K562 (cell line): ENCODE measurements around the gene EIF4E2. TPM values are rescaled to one million over a fixed set of nuclear protein-coding genes. Genes with fewer than 3 reads are reported as not detected.
A peak's percentile ranks its signal among the peaks of the same experiment; 100 is the strongest.

Experiments
- ATAC-seq: fragments of 200-7000 bp; cut with Tn5 transposase; 3 replicates; pipeline ENCODE4 v1.9.1; 2020; ENCODE audit warnings: moderate library complexity
- BruUV-seq: library from RNA; stranded (reverse); fragments of 400-500 nt; replicated peaks from 2 replicates; lab custom pipeline; 2021; lab: Mats Ljungman, UMichigan
- CTCF ChIA-PET: fragments of 300-600 bp; formaldehyde crosslinking; extraction: SDS; loops from one replicate; lab custom pipeline; 2021; ENCODE audit warnings: low intra/inter-chr PET ratio; lab: Yijun Ruan, JAX
- POLR2A ChIA-PET: fragments of 300-600, 350-650 bp; sonication (Branson Sonifier 250); formaldehyde crosslinking; extraction: SDS; loops from one replicate; lab custom pipeline; 2021; ENCODE audit warnings: antibody characterized with exemption, inconsistent platforms; lab: Yijun Ruan, JAX
- DNase-seq, 4 experiments: peaks; one replicate each; pipeline versions ENCODE4 v3.0.0 to v3.0.0-alpha.2; 2011 to 2018; ENCODE audit warnings: low spot score in 3 of 4, mixed read lengths in 3 of 4; ENCODE audit errors: extremely low read depth in 1 of 4
- FAIRE-seq: peaks from 2 replicates; lab custom pipeline; 2011; peaks lifted over from hg19 to GRCh38; lab: Jason Lieb, UNC
- H2AFZ ChIP-seq: 2 replicates; pipeline ENCODE4 v1.6.0; 2011; ENCODE audit warnings: low read depth, low read length, control low read depth, inconsistent platforms
- H3K27ac ChIP-seq: fragments of 200-600 bp; 3 replicates; pipeline ENCODE4 v1.8.0; 2011; ENCODE audit warnings: low read depth, mild to moderate bottlenecking, control low read depth, inconsistent platforms, low read length, moderate library complexity, mixed read lengths; ENCODE audit errors: extremely low read depth
- H3K27me3 ChIP-seq, 2 experiments: fragments of 300-600 bp in 1 of 2; 2 replicates in 1 of 2; 3 replicates in 1 of 2; pipeline versions ENCODE4 v1.6.0 to v1.8.0; 2011; ENCODE audit warnings: inconsistent platforms in 2 of 2, low read length in 2 of 2, mild to moderate bottlenecking in 1 of 2, mixed read lengths in 1 of 2, moderate library complexity in 1 of 2; ENCODE audit not compliant: control insufficient read depth in 2 of 2, insufficient read depth in 2 of 2
- H3K36me3 ChIP-seq: fragments of 300-600 bp; 3 replicates; pipeline ENCODE4 v1.8.0; 2011; ENCODE audit warnings: mild to moderate bottlenecking, low read length, inconsistent platforms; ENCODE audit not compliant: control insufficient read depth, insufficient read depth
- H3K4me1 ChIP-seq, 2 experiments: fragments of 200-600 bp in 1 of 2; replicated peaks in 1 of 2; 2 replicates in 1 of 2; 3 replicates in 1 of 2; pipeline versions ENCODE4 v1.5.1 to v1.8.0; 2011; ENCODE audit warnings: inconsistent platforms in 2 of 2, low read length in 2 of 2, mild to moderate bottlenecking in 1 of 2, mixed read lengths in 1 of 2, moderate library complexity in 1 of 2; ENCODE audit not compliant: control insufficient read depth in 2 of 2, insufficient read depth in 2 of 2
- H3K4me2 ChIP-seq: 2 replicates; pipeline ENCODE4 v1.6.1; 2011; ENCODE audit warnings: low read length, control low read depth, inconsistent platforms, mixed read lengths; ENCODE audit not compliant: insufficient read depth
- H3K4me3 ChIP-seq: fragments of 200-600 bp; sonication (generic), shearing (Covaris generic); 2 replicates; pipeline ENCODE4 v1.5.1; 2016; ENCODE audit warnings: control low read depth, inconsistent platforms
- H3K79me2 ChIP-seq: fragments of 200-600 bp; 3 replicates; pipeline ENCODE4 v1.8.0; 2011; ENCODE audit warnings: low read length, inconsistent platforms; ENCODE audit not compliant: control insufficient read depth, insufficient read depth
- H3K9ac ChIP-seq, 2 experiments: 2 replicates each; pipeline versions ENCODE4 v1.6.0 to v1.6.1; 2011; ENCODE audit warnings: low read depth in 2 of 2, low read length in 2 of 2, control low read depth in 1 of 2, inconsistent platforms in 1 of 2, mild to moderate bottlenecking in 1 of 2, mixed read lengths in 1 of 2; ENCODE audit not compliant: insufficient read depth in 1 of 2
- H3K9me1 ChIP-seq: one replicate; pipeline ENCODE4 v1.6.0; 2011; ENCODE audit warnings: inconsistent platforms, mild to moderate bottlenecking, low read length, moderate library complexity; ENCODE audit not compliant: control insufficient read depth, insufficient read depth
- H3K9me3 ChIP-seq: replicated peaks from 2 replicates; pipeline ENCODE4 v1.5.1; 2011; ENCODE audit warnings: low read depth, low read length, inconsistent platforms; ENCODE audit not compliant: control insufficient read depth, insufficient read depth
- H4K20me1 ChIP-seq: replicated peaks from 2 replicates; pipeline ENCODE4 v1.6.1; 2011; ENCODE audit warnings: low read length, inconsistent platforms, mixed read lengths; ENCODE audit not compliant: control insufficient read depth, insufficient read depth
- CREBBP ChIP-seq: IDR thresholded peaks from one replicate; pipeline ENCODE4 v1.6.1; 2012; ENCODE audit warnings: low read depth, mild to moderate bottlenecking, control low read depth, inconsistent platforms, low read length
- KDM4B ChIP-seq, 2 experiments: fragments of 450-650 bp in 1 of 2; sonication (generic) in 1 of 2; IDR thresholded peaks; 2 replicates each; pipeline ENCODE4 v1.6.1; 2016 to 2017; ENCODE audit warnings: borderline replicate concordance in 2 of 2, antibody characterized with exemption in 1 of 2, low read depth in 1 of 2, mild to moderate bottlenecking in 1 of 2
- MYC ChIP-seq, 2 experiments: fragments of 250-450 bp in 1 of 2; sonication (Bioruptor Pico) in 1 of 2; IDR thresholded peaks; 2 replicates each; pipeline versions ENCODE4 v1.5.1 to v1.6.1; 2012 to 2021; ENCODE audit warnings: low read depth in 2 of 2, borderline replicate concordance in 1 of 2, improper control_type of control experiment in 1 of 2, low read length in 1 of 2, mild to moderate bottlenecking in 1 of 2, moderate library complexity in 1 of 2
- RAD21 ChIP-seq, 2 experiments: fragments of 250-450 bp in 1 of 2; fragments of 450-650 bp in 1 of 2; sonication (Bioruptor Pico) in 1 of 2; formaldehyde crosslinking in 1 of 2; IDR thresholded peaks in 1 of 2; conservative IDR thresholded peaks in 1 of 2; 2 replicates each; pipeline versions ENCODE4 v1.4.0 to v1.8.0; 2020 to 2022; ENCODE audit warnings: mild to moderate bottlenecking in 2 of 2, moderate library complexity in 1 of 2
- RBM15 ChIP-seq: fragments of 200-400 bp; formaldehyde crosslinking; IDR thresholded peaks from 2 replicates; pipeline ENCODE4 v1.6.1; 2018; ENCODE audit warnings: mild to moderate bottlenecking, low read length, moderate library complexity; ENCODE audit not compliant: insufficient read depth
- REST ChIP-seq, 2 experiments: fragments of 450-650 bp; formaldehyde crosslinking in 1 of 2; IDR thresholded peaks; 2 replicates each; pipeline versions ENCODE4 v1.4.0 to v1.6.1; 2014 to 2020; ENCODE audit warnings: mild to moderate bottlenecking in 2 of 2, borderline replicate concordance in 1 of 2, low read depth in 1 of 2
- SMC3 ChIP-seq: conservative IDR thresholded peaks from 2 replicates; pipeline ENCODE4 v1.6.1; 2011; ENCODE audit warnings: low read depth, low read length, improper control_type of control experiment; ENCODE audit not compliant: insufficient read depth
- SRF ChIP-seq, 2 experiments: fragments of 250-450, 450-650 bp in 1 of 2; sonication (Bioruptor Pico) in 1 of 2; sonication (generic) in 1 of 2; formaldehyde crosslinking; IDR thresholded peaks; 2 replicates each; pipeline versions ENCODE4 v1.5.0 to v1.5.1; 2020 to 2022; ENCODE audit warnings: mild to moderate bottlenecking in 1 of 2, missing genetic modification reagents in 1 of 2
- ZBTB7A ChIP-seq: IDR thresholded peaks from 2 replicates; pipeline ENCODE4 v1.6.1; 2011; ENCODE audit warnings: low read depth, mild to moderate bottlenecking, low read length, moderate library complexity, borderline replicate concordance; ENCODE audit not compliant: control insufficient read depth
- WGBS: fragments of 100-300 bp; shearing (Covaris generic); methylation state at CpG from one replicate; pipeline ENCODE4 v1.1.6; 2016; ENCODE audit warnings: low coverage, mixed read lengths; ENCODE audit not compliant: insufficient coverage; ENCODE audit errors: missing lambda C conversion rate; 5-methylcytosine and 5-hydroxymethylcytosine counted together
- in situ Hi-C: fragments of 300-500 bp; cut with MboI; formaldehyde crosslinking; loops from 4 replicates; pipeline ENCODE4 v1.15.0; 2018; ENCODE audit warnings: inconsistent platforms, mixed read lengths
- intact Hi-C: fragments of 100-400 bp; cut with micrococcal nuclease; formaldehyde crosslinking; loops from 2 replicates; pipeline ENCODE4 v1.14.2; 2022
- polyA plus RNA-seq, 8 experiments: library from polyadenylated mRNA; depleted of rRNA in 4 of 8; stranded (reverse) in 5 of 8; unstranded in 3 of 8; fragments of >200 nt; fragmentation: Nextera tagmentation in 2 of 8; fragmentation: Illumina TruSeq in 1 of 8; extraction: Ambion mirVana in 2 of 8; extraction: Trizol in 1 of 8; gene quantifications; 2 replicates each; pipeline versions ENCODE4 v1.2.1 to v1.2.3, GENCODE V29; 2011 to 2014; ENCODE audit warnings: inconsistent platforms in 1 of 8, missing spikeins in 1 of 8
- total RNA-seq, 7 experiments: library from RNA; depleted of rRNA in 6 of 7; stranded (reverse); fragments of >200 nt in 6 of 7; fragmentation: Illumina TruSeq in 2 of 7; extraction: Trizol in 2 of 7; gene quantifications; 2 replicates each; pipeline versions ENCODE4 v1.2.1 to v1.2.3, GENCODE V29; 2011 to 2021; ENCODE audit warnings: low replicate concordance in 1 of 7

EIF4E2 gene
- total and polyA plus RNA-seq, 9 of the 15 experiments (the other 6 are each of a cell fraction or from before 2014, with no cell fraction given) = 33.9 to 169 (median 77.5) TPM

- no peak for TF ChIP-seq KDM4B (IDR thresholded peaks at IDR 0.05; ENCODE audit: borderline replicate concordance in 2 of 2, low read depth in 1 of 2)
- TF ChIP-seq, all 486 proteins: peak for 0
These were observed 60.6 kb downstream of the EIF4E2 start (continued) for GRCh38 chr2:232611061-232611460.

DNA sequence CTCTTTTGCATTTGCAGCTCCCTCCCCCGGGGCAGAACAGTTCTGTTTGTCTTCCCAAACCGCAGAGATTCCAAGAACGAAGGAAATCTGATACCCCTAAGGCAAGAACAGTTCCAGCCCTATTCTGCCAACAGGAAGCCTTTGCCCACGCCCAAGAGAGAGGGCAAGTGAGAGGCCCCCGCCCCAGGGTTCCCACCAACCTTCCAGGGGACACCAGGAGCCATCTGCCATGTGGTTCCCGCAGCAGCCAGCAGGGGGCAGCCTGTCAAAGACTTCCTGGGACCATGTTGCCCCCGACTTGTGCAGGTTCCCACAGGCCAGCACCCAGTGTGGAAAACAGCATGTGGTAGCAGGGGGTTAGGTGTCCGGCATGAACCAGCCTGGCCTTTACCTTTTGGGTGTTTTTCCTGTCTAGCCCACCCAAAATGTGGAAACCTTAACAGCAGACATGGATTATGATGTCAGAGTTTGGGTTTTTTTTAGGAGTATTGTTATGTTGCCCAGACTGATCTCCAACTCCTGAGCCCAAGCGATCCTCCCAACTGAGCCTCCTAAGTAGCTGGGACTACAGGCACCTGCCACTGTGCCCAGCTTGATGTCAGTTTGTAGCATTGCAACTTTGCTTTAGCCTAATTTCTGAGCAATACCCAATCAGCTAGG lies 61.2 kb downstream of the EIF4E2 start:
- H4K20me1 ChIP-seq = no peaks in the 10 kb centered on the region
- H2AFZ ChIP-seq = peak overlapping the region; percentile 66
- no peaks in the 10 kb centered on the region for H3K9me3 ChIP-seq
- H3K4me1 ChIP-seq = peaks cover 0 to 3% of the 10 kb centered on the region in 2 experiments; a peak in 3 of 5 replicates
- no peaks in the 10 kb centered on the region for H3K79me2 ChIP-seq
- ChIA-PET POLR2A (interaction anchor here (0.7 to 0.8 kb wide), 2 partner anchors 97 to 202 kb away, joined by 3 to 4 read pairs; no protein-coding TSS in a partner anchor), CTCF (no interaction called here)
- no peaks in the 10 kb centered on the region for H3K27me3 ChIP-seq
- 2% methylated on average over 8 of the region's 9 CpGs for WGBS
- H3K36me3 ChIP-seq = no peaks in the 10 kb centered on the region
- no TSS peak for BruUV-seq
- intact Hi-C loops (no loop called here), in situ Hi-C loops (loop anchor here (25.0 kb wide), 1 partner anchor 651 kb away; the partner anchor contains the start of gene ATG16L1)
- FAIRE-seq = peak; percentile 40
- H3K4me3 ChIP-seq = no peak overlapping the region
- peak; percentile 62 to 71 (median 70) for DNase-seq
- no peaks in the 10 kb centered on the region for H3K9me1 ChIP-seq
- H3K9ac ChIP-seq = no peak overlapping the region
- no peak overlapping the region for H3K27ac ChIP-seq
- peak; percentile 95 for ATAC-seq
- no peak overlapping the region for H3K4me2 ChIP-seq
- TF ChIP-seq RAD21 (CRISPR knock-in tag; conservative IDR thresholded peaks at IDR 0.05 in 1 of 2, IDR thresholded peaks at IDR 0.05 in 1 of 2) (peak; percentile 35 to 61; a peak in 3 of 4 replicates), SMC3 (peak; percentile 43; the same call in 1 of the 2 replicates), CREBBP (no peak), RBM15 (no peak), REST (IDR thresholded peaks at IDR 0.05; ENCODE audit: borderline replicate concordance) (peak; percentile 42; the same call in 1 of the 2 replicates), REST (CRISPR knock-in tag; IDR thresholded peaks at IDR 0.05; ENCODE audit: low read depth) (no peak), SRF (CRISPR knock-in tag; IDR thresholded peaks at IDR 0.05) (no peak), MYC (IDR thresholded peaks at IDR 0.05; ENCODE audit: low read depth, low read length) (0 out of 2 replicates have a peak, but pooled peaks have one; percentile 44), MYC (CRISPR knock-in tag; IDR thresholded peaks at IDR 0.05; ENCODE audit: borderline replicate concordance, low read depth) (no peak), ZBTB7A (peak; percentile 17; the same call in 1 of the 2 replicates)
